ENCODE data around the gene SARNP.
"Not testable (repeated sequence)": the region's sequence is repeated elsewhere in the genome, so short reads cannot be mapped to it uniquely, and the experiment has no call there.

The SARNP gene

DNA sequence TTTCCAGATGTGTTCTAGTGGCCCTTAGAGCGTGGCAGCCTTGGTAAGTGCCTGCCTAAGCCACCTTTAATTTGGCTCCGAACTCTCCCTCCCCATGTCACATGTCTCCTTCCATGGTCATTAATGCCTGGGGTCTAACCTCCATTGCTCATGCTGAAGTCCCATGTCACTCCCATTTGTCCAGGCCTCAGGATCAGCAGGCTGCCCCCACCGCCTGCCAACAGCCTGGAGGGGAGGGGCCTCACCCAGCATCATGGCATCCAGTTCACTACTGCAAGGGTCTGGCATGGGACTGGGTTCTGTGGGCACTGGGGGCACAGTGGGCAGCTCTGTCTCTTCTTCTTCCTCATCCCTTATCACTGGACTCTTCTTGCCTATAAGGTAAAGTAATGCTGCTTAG, 20.8 kb upstream of the SARNP start:
- DNase-seq = no peak

DNA sequence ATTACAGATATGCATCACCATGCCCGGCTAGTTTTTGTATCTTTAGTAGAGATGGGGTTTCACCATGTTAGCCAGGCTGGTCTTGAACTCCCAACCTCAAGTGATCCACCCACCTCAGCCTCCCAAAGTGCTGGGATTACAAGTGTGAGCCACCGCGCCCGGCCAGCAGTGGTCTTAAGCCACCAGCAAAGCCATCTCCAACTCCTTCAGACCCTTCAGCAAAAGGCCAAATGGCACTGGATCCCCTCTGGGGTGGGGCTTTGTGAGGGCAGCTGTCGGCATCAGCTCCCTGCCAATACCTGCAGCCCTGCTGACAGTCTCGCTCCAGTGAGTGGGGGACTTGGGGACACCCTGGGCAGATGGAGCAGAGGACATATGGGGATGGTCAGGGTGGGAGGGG, 16.9 kb upstream of the SARNP start:
- not testable (repeated sequence) for DNase-seq

DNA sequence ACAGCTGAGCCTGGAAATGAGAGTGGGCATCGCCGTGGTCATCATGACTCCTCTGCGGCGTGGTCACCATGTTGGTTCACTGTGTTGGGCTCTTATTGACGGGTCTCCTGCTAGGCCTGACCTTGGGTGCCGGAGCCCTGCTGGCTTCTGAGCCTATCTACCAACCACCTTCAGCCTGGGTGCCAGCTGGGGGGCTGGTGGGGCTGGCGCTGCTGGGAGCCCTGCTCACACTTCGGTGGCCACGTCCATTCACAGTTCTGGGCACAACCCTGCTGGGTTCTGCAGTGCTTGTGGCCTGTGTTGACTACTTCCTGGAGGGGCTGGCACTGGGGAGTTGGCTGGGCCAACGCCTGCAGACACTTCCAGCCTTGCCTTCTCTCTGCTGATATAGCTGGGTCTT, 15.5 kb upstream of the SARNP start:
- no peak for DNase-seq

DNA sequence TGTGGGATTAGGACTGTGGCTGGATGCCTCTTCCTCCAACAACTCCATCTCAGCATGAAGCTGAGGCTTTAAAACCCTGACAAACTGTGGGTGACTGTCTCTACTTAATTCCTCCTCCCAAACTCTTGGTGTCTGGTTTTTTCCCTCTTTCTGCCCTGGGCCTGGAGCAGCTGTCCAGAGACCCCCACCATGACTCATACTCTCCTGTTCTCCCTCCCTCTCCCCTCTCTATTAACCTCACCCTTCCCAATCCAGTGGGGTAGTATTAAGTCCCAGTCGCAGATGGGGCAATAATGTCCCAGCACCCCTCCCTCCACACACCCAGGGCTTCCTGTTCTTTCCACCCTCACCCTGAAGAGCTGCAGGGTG, 13.9 kb upstream of the SARNP start:
- no peak for DNase-seq

DNA sequence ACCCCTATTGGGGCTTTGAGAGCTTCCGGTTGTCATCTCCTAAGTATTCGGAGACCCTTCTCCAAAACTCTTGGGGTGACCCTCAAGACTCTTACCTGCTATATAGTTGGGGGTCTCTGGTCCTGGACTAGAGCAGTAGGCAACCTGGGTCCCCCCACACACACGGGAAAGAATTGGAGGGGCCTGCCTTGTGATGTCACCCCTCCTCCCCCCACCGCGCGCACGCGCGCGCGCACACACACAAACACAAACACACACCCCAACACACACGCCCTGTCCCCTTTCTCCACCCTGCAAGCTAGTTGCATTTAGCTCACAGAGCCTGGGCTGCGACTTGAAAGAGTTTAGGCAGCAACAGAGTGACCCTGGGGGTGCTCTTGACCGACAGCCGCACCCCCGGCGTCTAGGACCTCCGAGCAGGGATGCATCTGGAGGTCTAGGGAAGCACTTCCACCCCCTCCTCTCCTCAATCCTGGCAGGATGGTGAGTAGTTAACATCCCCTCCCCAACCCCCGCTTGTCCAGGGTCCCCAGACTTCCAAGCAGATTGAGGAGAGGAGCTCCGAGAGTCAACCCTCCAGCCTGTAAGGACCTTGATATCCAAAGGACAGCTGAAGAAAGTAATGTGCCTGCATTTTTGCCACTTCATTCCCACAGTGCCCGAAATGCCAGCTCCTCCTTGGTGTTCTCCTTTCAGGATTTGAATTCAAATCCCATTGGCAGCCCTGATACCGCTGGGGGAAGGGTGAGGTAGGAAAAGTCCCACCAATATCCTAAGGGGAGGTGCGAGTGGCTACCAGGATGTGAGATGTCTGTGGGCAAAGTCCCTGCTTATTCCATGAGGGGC, 13.3 kb upstream of the SARNP start:
- DNase-seq = no peak

DNA sequence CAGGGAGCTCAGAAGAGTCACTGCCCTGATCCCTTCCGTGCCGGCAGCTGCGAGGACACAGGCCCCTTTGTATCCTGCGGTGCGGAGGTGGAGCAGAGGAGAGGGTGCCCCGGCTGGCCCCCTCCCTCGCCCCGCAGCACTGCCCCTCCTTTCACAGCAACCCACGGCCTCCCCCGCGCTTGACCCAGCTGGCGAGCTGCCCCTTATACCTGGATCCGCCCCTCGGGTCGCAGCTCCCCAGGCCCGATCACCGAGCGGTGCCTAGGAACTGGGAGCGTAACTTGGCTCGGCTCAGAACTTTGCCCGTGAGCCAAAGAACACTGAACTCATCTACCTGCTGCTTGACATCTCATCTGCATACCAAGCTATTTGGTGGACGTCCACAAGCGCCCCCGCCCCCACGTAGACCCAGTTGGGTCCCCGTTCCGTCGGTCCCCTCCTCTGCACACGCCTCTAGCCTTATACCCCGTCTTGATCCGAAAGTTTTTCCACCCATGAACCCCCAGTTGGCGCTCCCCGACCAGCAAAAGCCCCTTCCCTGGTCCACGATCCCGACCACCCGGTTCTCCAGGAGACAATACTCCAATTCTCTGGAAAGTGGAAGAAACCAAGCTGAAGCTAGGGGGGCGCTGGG, 12.6 kb upstream of the SARNP start:
- DNase-seq = no peak

DNA sequence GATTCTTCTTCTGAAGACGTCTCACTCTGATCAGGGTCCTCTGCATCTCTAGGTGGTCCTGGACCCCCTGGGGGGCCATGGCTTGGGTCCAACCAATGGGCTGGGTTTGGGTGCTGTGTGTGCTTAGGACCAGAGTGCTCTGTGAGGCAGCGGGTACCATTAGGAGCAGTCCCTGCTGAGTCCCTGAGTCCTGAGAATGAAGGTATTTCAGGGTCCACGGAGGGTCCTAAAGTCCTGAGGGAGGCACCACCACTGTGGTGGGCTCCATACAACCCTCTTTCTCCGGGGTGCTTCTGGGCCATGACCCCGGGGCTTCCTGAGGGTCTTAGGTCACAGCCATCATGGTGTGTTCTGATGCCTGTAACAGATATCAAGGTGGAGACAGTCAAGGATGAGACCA, 10.8 kb upstream of the SARNP start:
- DNase-seq = no peak

DNA sequence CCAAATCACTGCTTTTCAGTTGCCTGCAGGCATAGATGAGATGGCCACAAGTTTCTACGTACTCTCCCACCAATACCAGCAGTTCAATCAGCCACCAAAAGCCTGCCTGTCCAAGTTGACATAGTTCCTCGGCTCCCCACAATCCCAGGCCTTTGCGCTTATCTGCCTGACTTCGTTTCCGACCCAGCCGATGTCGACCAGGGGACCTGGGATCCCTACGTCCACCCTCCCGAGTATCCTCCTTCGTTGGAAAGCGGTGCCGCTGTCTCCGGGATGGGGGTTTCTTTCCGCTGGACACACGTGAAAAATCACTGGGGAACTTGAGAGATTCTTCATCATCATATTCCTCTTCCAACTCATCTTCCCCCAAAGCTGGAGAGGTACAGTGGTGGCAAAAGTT, 10.3 kb upstream of the SARNP start:
- no peak for DNase-seq

DNA sequence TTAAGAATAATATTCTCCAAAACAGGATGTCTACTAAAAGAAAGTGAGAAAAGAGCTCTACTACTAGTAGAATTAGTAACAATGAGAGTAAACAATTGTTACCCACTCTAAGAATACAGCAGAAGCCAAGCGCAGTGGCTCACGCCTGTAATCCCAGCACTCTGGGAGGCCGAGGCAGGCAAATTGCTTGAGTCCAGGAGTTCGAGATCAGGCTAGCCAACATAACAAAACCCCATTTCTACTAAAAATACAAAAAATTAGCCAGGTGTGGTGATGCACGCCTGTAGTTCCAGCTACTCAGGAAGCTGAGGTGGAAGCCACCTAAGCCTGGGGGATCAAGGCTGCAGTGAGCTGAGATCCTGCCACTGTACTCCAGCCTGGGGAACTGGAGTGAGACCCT, 7.2 kb upstream of the SARNP start:
- DNase-seq = no peak

DNA sequence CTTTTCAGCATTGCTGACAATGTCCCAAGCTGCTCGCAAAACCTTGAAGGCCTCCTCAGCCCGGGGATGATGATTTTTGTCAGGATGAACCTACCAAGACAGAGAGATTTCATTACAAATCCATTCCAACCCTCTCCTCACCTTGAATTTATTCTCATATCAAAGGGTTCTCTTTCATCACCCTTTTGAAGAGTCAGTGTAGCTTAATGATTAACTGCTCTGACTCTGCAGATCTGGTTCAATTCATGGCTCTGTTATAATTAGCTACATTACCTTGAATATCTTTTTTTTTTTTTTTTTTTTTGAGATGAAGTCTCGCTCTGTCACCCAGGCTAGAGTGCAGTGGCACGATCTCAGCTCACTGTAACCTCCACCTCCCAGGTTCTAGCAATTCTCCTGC, 5.9 kb upstream of the SARNP start:
- no peak for DNase-seq

DNA sequence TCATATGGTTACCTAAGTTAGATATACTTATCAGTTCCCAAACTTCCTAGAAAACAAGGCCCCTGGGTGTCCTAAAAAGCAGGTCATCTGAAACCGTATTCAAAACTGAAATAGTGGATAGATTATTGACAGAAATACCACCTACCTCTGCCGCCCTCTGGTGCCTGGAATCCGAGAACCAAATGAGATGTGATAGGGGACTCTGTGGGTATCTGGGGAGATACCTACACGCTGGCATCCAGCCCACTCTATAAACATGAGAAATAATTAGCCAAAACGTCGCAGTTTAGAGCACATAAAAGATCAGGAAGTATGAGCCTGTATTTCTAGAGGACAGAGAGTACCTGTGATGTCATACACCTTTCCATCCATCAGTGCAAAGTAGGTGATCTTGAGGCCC, 4.7 kb upstream of the SARNP start:
- DNase-seq = no peak

DNA sequence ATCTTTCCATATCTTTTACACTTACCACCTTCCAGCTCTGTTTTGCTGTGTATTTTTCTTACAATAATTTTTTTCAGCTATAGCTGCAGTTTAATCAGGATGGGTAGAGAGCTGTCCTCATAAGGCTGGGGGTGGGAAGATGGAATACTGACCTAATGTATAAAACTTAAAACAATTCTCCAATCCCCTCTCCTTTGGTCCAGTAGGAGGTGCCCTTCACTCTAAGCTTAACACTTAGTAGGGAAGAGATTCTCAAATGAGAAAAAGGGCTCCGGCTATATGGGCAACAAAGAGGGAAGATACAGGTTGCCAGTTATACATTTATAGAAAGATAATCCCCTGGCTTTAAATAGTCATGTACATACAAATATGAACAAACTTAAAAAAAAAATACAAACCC, 3.2 kb upstream of the SARNP start:
- no peak for DNase-seq

DNA sequence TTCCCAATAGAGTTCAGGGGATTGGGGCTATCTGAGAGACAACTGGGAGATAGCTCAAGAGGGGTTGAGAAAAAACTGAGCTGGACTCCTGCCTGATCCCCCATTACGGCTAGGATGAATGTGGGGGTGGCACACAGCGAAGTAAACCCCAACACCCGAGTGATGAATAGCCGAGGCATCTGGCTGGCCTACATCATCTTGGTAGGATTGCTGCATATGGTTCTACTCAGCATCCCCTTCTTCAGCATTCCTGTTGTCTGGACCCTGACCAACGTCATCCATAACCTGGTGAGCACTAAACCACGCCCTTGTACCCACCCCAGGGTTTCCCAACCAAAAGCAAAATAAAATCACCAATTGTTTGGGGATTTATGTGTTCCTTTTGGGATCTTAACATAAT, 1.4 kb upstream of the SARNP start:
- DNase-seq = no peak

DNA sequence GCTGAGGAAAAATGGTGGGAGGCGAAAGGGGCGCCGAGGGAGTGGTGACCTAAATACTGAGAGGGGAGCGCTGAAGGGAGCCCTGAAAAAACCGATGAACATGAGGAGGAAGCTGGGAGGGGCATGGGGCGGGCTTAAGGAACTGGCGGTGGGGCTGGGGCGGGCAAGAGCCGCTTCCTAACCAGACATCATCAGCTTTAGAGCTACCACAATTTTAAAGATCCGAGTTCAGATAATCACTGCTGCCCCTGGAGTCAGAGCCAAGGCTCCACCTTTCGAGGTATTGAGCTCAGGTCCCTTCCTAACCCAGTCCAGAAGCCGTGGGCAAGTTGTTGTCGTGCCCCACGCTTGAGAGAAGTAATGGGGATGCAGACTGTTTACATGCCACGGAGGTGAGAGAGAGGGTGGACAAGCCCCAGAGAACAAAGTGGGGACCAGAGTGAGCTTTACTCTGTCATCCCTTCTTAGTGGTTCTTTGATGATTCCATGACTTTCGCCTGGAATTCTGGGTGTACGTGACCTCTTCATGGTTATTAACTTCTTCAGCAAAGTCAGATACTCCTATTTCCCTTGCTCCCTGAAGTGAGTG, 710 bp upstream of the SARNP start:
- no peak for DNase-seq

DNA sequence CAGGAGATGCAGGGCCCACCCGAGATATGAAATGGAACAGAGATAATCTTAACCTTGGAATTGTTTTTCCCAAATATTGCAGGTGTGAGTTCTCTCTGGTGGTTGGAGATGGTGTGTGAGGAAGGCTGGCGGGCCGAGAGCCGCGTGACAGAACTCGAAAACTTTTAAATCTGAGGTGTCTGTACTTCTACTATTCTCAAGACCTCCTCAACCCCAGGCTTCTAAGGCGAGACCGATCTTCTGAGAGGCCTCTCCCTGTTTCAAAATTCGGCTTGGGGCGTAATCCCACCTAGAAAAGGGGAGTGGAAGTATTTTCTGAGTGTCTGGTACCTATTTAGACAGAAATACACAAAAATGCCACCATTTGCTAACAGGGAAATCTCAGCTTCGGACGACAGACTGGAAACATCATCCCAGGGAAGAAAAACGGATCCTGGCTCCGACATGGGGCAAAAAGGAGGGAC, 611 bp downstream of the SARNP start:
- DNase-seq = no peak

DNA sequence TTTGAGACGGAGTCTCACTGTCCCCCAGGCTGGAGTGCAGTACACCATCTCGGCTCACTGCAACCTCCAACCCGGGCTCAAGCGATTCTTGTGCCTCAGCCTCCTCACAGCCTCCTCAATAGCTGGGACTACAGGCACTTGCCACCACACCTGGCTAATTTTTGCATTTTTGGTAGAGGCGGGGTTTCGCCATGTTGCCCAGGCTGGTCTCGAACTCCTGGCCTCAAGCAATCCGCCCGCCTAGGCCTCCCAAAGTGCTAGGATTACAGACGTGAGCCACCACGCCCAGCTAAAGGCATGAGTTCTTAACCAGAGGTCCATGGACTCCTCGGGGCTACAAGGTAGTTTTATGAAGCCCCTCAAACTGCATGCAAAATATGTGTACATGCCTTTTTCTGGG, 2.1 kb downstream of the SARNP start:
- DNase-seq = no peak

DNA sequence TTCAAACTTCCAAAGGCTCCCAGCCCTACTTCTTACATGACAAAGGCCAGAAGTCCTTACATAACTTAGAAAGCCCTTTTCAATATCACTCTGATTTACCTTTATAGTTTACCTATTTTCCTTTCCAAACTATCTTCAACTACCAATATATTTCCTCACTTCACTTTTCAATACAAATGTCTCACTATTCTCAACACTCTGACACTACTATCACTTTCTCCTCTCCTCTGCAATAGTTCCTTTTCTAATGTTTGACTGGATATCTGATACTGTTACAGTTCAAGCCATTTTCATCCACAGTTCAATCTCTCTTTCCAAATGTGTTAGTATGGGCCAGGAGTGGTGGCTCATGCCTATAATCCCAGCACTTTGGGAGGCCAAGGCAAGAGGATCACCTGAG, 3.3 kb downstream of the SARNP start:
- no peak for DNase-seq

DNA sequence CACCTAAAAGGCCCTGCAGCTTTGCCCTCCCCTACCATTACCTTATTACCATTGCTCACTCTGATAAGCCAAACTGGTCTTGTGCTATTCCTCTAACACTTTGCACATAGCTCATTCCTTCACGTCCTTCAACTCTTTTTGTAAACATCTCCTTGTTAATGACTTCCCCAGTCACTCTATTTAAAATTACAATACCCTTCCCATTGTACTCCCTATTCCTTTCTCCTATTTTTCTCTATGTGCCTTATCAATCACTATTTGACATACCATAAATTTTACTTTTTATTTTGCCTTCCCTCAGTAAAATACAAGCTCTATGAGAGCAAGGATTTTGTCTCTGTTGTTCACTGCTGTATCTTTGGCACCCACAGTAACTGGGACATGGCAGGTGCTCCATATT, 5.4 kb downstream of the SARNP start:
- no peak for DNase-seq

DNA sequence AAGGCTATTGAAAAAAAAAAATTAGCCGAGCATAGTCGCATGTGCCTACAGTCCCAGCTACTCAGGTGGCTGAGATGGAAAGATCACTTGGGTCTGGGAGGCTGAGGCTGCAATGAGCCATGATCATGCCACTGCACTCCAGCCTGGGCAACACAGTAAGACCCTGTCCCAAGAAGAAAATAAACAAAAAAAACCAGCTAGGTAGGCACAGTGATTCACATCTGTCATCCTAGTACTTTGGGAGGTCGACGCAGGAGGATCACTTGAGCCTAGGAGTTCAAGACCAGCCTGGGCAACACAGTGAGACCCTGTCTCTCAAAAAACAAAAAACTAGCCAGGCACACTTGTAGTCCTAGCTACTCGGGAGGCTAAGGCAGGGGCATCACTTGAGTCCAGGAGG, 8.2 kb downstream of the SARNP start:
- no peak for DNase-seq

DNA sequence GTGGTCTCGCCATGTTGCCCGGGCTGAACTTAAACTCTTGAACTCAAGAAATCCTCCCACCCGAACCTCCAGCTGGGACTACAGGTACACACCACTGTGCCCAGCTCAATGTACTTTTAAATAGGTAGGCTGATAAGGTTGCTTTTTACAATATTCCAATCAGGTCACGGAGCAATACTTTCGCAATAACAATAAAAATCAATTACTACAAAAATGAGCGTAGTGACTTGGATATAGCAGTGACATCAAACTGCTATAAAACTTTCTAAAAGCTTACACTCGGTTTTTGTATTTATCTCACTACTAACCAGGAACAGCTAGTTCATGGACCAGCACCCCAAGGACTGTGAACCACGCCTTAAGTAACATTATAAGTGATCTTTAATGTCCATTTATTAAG, 10.5 kb downstream of the SARNP start:
- DNase-seq = no peak

DNA sequence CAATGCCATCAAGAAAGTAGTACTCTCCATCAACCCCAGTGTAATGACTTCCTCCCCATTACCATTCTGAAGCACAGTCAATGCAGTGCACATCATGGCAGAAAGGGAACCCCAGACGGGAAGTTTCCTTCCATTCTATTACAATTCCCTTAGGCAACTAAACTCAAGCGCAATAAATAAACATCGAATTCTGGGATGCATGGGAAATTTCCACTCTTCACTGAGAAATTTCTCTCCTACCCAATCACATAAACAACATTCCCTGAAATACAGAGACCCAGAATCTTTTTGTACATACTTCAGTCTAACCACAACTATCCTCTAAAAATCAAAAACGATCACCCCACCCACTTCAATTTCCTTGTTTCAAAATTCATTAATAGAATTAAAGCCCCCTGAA, 20.0 kb downstream of the SARNP start:
- no peak for DNase-seq

DNA sequence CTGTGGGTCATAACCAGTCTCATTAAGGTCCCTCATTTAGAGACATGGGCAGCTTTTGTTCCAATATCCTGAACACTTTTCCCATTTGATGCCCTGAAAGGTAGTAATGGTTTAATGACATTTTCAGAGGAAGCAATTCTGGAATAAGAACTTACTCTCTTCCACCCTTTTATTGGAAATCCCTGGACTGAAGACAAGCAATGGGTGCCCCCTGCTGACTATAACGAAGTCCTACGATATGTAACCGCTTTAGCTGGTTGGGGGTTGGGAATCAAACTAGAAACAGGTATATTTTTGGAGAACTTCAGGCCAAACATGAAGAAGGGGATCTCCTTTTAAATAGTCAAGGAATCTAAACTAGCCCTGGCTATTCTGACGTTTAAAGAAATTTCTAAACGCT, 20.5 kb downstream of the SARNP start:
- no peak for DNase-seq

DNA sequence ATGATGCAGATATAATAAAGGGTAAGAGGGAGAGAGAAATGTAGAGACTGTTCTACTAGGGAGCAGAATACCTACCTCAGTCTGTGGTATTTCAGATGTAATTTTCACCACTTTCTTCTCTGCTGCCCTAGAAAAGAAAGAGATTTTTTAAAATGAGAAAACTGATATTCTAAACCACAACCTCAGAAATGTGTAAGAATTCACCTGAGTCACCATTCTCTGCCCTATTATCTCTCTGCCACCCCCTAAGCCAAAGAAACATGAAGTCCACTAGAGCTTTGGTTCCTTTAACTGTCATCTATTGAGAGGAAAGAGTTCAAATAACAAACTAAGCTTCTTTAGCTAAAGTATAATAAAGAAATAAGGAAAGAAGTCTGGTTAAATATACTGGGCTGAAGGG, 21.6 kb downstream of the SARNP start:
- no peak for DNase-seq

DNA sequence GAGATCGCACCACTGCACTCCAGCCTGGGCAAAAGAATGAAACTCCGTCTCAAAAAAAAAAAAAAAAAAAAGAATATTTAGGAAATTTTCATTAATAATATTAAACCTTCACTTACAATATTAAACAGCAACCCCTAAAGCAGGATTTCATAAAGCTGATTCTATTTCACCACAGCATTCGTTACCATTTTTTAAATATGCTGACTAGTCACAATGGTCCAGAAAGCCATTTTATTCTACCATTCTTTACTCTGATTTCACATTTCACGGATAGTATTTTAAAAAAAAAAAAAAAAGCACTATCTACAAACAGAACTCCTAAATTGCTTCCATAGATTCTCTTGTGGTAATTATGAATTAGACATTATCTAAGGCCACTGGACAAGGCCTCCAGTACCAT, 27.6 kb downstream of the SARNP start:
- no peak for DNase-seq

DNA sequence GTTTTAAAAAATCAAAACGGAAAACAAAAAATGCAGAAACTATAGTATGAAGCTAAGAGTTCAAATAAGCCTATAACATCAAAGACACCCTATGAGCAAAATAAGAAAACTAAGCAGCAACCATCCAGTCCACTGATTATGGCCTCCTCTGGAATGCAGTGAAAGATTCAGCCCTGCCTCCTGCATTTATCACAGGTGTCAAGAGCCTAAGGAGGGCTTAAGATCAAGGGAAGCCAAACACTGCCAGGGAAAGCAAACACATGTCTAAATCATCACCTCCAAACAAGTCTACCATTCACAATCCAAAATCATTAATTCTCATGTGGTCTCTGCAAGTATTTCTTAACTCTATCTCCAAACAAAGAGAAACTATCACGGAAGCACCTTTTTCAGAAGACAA, 28.4 kb downstream of the SARNP start:
- DNase-seq = no peak

Data from cortex of kidney (tissue), 1 donor.